ENCODE measurements around the gene LIN28B. TPM values are rescaled to one million over a fixed set of nuclear protein-coding genes. Genes with fewer than 3 reads are reported as not detected.
"Not testable (repeated sequence)": the region's sequence is repeated elsewhere in the genome, so short reads cannot be mapped to it uniquely, and the experiment has no call there.

LIN28B gene, protein sequence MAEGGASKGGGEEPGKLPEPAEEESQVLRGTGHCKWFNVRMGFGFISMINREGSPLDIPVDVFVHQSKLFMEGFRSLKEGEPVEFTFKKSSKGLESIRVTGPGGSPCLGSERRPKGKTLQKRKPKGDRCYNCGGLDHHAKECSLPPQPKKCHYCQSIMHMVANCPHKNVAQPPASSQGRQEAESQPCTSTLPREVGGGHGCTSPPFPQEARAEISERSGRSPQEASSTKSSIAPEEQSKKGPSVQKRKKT
- total RNA-seq: 0.16 TPM

DNA sequence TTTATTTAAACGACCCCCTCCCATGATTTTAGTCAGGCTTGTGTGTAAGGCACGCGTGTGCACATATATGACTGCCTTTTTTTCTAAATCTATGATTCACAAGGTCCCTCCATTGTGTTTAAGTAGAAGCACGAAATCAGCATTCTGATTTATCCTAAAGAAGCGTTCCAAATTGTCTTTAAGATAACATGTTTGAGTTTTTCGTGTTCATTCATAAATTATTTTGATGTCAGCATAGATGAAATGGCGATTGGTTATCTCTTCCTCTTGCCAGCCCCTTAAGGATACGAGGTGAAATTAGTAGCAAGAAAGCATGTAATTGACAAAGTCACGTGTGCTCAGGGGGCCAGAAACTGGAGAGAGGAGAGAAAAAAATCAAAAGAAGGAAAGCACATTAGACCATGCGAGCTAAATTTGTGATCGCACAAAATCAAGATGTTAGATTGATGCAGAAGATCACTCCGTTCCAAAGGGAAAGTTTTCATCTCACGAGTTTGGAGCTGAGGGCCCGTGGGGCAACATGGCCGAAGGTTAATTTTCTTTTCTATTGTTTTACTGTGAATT, at the start of gene LIN28B:
Gene LIN28B (plus strand): TSS at position 377 of the 564 bp plus-strand sequence. CDS start 144 bp downstream, at position 521.
- DNase-seq: no peak

DNA sequence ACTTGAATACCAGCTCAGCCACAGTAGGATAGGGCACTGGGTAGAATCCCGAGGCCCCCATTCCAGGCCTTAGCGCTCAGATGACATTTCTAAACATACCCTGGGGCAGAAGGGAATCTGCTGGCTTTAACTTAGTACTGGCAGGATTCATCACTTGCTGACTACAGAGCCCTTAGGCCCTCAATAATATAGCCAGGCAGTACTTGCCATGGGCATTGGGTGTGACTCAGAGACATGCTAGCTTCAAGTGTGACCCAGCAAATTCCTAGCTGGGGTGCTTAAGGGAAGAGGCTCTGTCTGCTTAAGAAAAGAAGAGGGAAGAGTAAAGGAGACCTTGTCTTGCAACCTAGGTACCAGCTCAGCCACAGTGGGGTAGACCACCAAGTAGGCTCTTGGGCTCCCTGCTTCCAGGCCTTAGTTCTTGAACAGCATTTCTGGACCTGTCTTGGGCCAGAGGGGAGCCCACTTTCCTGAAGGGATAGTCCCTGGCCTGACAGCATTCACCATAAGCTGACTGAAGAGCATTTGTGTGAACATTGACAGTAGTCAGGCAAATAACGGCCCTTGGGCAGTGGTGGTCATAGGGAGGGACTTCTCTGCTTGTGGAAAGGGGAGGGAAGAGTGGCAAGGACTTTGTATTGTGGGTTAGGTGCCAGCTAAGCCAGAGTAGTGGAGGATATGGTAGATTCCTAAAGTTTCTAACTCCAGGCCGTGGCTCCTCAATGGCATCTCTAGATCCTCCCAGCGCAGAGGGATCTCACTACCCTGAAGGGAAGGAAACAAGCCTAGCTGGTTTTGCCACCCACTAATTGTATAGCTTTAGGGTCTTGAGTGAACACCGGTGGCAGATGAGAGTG, 48.6 kb upstream of the LIN28B start:
- no peak for DNase-seq

DNA sequence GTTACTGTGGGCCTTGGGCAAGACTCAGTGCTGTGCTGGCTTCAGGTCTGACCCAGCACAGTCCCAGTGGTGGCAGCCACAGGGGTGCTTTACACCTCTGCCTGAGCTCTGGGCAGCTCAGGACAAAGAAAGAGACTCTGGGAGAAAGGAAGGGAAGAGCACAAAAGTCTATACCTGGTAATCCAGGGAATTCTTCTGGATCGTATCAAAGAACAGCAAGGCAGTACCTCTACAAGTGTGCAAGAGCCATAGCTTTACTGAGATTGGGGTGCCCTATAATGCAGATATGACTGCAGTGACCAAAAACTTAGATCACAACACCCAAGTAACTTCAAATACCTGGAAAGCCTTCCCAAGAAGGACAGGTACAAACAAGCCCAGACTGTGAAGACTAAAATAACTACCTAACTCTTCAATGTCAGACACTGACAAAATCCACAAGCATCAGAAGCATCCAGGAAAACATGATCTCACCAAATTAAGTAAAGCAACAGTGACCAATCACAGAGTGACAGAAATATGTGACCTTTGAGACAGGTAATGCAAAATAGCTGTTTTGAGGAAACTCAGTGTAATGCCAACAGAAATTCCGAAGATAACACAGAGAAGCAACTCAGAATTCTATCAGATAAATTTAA, 47.9 kb upstream of the LIN28B start:
- DNase-seq: no peak

DNA sequence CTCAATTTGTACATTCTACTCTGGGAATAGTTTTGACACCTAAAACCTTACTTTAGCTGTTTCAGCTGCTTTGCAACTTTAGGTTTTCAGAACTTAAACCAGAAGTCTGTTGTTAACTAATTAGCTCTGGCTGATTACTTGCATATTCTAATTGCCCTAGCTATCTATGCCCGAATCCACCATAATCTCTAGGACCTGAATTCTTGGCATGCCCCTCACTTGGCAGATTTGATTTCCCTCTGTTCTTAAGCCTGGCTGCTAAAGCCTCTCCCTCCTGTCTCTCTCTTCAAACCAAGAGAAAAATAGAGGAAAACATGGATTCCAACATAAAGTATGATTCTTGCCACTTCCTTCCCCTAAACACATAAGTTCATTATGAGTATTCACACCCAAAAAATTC, 35.0 kb upstream of the LIN28B start:
- DNase-seq: no peak

DNA sequence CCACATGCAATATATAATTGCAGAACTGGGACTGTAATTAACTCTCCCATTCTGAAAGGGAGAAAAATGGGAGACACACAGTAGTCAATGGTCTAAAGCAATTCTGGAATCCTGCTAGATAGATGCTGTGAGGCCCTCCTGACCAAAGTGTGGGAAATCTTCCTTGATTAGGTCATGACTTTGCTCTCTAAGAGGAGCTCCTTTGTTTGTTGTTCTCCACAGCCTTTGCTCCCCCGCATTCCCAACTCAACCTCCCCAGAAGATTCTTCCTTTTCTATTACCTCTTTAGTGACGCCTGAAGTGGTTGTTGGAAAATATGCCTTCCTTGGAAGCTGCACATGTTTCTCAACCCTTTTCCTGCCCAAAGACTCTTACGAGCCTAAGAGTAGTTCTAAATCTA, 28.8 kb upstream of the LIN28B start:
- no peak for DNase-seq

DNA sequence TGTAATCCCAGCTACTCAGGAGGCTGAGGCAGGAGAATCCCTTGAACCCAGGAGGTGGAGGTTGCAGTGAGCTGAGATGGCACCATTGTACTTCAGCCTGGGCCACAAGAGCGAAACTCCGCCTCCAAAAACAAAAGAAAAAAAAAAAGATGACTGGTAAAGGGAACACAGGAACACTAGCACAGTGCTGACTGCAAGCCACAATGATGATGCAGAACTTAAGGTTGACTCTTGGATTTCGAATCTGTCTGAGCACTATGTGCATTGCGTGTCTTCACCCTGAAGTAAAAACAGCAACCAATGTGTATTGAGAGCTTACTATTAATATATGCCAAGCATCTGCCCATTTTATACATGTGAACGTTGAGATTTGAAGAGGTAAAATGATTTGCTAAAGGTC, 27.6 kb upstream of the LIN28B start:
- DNase-seq: no peak

DNA sequence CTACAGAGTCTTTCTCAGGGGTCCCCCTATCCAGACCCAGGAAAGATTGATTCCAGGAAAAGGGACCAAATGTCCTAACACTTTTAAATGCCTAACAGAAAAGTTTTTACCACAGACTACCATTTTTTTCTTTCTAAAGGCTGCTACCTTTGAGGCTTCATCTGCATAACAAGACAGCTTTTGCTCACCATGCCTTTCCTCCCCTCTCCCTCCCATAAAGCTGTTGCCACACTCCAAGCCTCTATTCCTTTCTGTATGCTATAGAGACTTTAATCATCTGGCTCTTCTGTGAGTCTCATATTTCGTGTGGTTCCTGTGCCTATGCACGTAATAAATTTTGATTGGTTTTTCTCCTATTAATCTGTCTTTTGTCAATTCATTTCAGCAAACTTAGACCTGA, 26.0 kb upstream of the LIN28B start:
- no peak for DNase-seq

DNA sequence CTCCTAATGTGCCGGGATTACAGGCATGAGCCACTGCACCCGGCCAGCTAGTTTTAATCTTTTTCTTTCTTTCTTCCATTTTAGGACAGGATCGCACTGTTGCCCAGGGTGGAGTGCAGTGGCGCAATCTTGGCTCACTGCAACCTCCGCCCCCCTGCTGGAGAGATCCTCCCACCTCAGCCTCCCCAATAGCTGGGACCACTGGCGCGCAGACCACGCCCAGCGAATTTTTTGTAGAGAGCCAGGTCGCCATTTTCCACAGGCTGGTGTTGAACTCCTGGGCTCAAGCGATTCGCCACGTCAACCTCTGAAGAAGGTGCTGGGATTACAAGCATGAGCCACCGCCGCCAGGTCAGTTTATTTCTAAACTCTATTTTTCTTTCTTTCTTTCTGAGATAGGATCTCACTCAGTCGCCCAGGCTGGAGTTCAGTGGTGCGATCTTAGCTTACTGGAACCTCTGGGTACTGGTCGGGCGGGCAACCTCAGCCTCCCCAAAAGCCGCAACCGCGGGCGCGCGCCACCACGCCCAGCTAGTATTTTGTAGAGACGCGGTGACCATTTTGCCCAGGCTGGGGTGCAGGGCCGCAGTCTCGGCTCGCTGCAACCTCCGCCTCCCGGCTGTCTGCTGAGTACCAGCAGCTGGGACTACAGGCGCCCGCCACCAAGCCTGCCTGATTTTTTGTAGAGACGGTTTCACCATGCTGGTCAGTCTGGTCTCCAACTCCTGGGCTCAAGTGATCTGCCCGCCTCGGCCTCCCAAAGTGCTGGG, 20.0 kb upstream of the LIN28B start:
- DNase-seq: no peak

DNA sequence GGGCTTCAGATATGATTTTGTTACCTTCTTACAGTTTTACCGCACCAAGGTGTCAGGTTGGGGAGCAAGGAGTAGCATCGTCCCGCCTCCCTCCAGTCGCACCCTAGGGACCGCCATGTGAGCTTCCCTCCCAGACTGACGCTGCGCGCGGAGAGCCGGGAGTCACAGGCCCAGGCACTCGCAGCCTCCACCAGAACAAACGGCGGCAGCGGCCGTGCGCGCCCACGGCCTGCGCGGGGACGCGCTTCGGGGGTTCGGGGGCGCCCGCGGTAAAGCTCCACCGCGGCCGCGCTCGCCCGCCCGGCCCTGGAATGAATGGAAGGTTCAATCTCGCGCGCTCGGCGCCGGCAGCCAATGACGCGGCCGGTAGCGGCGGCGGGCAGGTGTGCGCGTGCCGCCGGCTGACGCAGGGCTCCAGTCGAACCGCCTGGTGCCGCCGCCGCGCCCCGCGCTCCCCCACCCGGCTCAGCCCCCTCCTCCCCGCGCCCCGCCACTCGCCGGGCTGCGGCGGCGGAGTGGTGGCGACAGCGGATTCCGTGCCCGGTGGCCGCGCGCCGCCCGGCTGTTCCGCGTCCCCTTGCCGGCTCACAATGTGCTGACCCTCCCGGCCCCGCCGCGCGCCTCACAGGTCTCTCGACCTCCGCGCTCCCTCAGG, 16.5 kb upstream of the LIN28B start:
- peak; percentile 9 for DNase-seq

DNA sequence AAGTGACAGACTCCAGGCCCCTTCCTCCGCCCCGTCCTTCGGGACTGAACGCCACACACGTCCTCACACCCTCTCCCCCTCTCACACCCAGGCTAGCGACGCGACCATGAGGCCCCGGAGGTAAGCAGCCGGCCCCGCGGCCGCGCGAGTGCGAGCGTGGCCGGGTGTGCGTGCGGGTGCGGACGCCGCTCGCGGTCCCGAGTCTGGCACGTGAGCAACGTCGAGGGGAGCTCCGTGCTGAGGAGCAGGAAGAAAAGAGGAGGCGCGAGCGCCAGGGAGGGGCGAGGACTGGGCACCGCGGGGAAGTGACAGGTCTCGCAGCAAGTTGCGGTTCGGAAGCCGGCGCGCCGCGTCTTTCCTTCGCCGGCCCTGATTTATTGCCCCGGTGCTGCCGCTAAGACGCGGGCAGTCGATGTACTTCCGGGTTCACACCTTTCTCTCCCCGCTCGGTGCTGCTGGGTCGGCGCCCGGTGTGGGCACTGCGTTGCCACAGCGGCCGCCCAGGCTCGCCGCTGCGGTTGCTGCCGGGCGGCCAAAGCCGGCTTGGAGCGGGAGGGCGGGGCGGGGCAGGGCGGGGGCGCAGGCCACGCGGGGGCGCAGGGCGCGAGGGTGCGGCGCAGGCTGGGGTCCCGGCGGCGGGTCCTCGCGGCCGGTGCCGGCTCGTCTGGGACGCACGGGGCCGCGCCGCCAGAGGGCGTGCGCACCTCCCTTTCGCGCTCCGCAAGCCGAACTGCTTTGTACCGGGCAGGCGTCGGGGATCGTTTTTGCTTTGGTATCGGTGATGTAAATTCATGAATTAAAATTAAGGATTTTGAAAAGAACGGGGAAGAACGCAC, 15.8 kb upstream of the LIN28B start:
- peak; percentile 43 for DNase-seq

DNA sequence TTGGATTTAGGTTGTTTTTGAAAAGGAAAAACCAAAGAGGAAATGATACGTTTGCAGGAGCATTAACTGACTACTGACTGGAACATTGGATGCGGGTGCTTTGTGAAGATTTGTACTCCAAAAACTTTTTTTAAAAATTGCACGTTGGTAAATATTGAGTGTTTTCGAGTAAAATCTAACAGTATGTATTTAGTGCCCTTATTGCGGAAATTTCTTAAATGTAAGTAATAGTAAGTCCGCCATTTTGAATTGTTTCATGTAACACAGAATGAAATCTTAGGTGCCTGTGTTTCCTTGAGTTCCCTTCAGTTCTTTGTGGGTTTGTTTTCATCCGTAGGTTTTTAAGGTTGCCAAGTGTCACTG, 15.2 kb upstream of the LIN28B start:
- no peak for DNase-seq

DNA sequence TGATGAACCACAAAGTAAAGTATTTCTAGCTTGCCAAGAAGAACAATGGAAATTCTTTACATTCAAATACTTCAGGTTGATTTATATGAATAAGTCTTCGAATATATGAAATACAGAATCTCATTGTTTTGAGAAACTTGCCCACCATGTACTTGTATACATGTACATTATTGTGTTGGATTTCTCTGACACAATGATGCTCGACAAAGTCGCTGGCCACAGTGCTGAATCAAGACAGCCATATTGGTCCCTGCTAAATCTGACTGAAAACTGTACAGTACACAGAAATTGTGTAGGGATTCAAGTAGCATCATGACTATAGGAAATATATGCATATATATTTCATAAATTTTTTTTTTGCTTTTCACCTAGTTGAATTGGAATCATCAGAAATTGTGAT, 13.1 kb upstream of the LIN28B start:
- no peak for DNase-seq

DNA sequence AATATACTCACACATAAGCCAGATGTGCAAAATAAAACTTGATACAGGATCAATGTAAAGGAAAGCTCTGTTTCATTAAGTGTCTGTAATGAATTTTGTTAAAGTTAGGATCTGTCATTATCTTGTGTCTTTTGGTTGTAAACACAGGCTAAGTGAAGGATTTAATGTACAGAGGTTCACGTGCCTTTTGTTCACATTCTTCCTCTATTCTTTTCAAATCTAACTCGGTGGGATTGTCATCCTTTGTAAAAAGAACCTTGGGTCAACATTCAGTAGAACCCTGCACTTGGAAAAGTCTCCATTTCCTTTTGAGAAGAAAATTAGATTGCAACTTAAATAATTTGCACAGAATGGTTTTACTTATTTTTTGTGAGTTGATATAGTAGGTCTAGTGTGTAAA, 7.7 kb upstream of the LIN28B start:
- no peak for DNase-seq

DNA sequence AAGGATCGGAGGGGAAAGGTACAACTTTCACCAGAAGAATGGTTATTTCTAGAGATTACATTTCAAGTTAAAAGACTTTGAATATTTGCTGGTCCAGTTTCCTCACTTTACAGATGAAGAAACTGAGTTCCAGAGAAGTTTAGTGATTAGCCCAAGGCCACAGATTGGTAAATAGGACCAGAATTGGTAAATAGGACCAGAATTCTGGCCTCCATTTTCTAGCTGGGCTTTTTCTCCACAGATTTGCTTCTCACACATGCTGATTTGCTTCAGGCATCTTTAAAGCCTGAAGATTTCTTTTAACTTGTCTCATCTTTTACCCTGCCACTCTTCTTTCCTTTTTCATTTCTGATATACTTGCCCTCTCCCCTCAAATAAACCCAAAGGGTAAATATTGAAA, 5.2 kb upstream of the LIN28B start:
- no peak for DNase-seq

DNA sequence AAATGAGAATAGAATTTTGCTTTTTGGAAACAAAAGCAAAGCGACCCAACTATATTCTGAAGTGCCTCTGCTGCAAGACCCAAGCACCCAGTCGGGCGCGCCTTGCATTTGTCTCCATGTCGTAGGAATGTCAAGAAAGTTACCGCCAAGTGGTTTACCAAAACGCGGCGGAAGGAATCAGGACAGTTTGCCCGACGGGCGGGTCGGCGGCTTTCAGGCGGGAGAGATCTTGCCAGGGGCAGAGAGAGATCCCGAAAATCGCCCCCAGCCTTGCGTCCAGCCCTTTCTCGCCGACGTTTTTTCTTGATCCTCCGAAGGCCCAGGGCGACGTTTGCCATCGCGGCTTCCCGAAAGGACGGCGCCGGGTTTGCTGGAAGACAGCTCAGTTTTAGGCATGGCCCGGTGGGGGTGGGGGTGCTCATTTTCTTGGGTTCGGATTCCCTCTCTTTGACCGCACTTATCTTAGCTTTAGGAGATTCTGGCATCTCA, 4.0 kb upstream of the LIN28B start:
- no peak for DNase-seq

DNA sequence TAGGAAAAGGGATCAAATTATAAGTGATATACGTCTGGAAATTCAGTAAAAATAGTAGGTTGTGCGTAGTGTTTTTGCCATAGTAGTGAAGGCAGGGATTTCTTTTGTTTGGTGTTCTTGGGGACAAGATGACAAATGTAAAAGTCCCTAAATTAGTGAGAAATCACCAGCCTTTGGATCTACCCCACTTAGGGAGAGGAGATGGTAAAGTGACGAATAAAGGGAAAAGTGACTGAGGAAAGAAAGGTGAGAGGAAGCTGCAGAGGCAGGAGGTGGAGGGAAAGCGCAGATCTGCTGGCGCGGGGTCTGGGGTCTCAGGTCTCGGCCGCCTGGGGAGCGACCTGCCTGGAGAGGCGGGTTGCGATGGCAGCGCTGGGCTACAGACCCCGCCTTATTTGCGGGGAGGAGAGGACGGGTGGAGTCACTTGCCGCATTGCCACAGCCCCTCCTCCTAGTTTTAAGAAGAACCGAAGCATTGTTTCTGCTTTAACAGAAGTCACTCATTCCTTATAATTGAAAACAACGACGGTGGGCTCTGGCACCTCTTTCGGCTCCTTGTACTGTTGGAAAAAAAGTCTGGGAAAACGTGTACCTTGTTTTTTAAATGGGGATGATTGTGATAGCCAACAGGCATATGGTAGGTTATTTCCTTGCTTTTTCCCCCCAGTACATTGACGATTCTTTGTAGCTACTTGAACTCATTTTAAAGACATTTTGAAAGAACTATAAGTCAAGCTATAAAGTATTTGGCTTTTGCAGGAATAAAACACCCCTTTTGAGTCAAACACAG, 3.3 kb upstream of the LIN28B start:
- not testable (repeated sequence) for DNase-seq

DNA sequence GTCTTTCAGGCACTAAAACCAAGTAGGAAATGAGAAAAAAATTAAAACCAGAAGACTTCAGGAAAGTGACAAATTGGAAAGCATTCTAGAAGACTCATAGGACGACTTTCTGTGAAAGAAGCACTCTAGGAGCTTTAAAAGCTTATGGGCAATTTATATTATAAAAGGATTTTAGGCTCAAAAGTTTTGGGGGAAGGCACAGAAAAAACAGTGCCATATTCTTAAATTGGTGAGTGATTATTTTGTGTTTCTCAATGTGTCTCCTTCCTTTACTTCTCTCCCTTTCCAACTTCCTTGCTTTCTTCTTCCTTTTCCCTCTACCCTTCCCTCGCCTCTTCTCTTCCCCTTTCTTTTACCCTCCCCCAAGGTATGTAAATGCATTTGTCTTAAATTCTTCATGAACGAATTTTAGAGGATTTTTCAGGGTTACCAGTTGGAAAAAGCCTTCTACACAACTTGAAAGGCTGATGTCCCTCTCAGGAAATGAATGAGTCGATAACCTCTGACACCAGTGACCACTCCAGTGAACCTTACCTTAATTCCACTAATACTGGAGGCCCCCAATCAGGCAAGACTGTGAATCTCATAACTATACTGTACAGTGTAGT, 2.6 kb upstream of the LIN28B start:
- no peak for DNase-seq

DNA sequence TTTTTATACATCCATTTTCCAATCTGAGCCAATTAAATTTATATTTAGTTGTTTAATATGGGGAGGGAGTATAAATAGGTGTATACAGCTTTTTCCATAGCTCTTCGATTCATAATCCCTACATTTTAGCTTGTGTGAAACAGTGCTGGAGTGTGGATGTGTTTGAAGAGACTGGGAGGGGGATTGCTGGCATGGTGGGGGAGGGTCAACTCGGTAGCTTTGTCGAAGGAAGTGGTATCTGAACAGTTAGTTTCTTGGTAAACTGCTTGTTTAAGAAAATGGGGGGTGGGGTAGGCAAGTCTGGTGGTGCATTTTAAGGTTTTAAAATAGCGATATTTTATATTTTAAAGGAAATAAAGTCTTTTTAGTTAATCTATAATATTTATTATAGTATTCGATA, 1.4 kb upstream of the LIN28B start:
- no peak for DNase-seq
